A673 (cell line): ENCODE data around the gene PHACTR3.

ENCODE experiments used
- EZH2 ChIP-seq: fragments of 200-600 bp; sonication (generic); IDR thresholded peaks from 2 replicates; pipeline ENCODE4 v1.6.1; 2017; ENCODE audit warnings: borderline replicate concordance, low read depth, mild to moderate bottlenecking, mixed read lengths, antibody characterized with exemption, low read length; ENCODE audit not compliant: poor library complexity, severe bottlenecking
- TF ChIP-seq, protein P1 (sequence below): fragments of 300-800, 200-600 bp; sonication (generic); conservative IDR thresholded peaks from 2 replicates; pipeline ENCODE4 v1.5.1; 2017; ENCODE audit warnings: low read depth, mild to moderate bottlenecking, antibody characterized with exemption, low read length, moderate library complexity, mixed read lengths

DNA sequence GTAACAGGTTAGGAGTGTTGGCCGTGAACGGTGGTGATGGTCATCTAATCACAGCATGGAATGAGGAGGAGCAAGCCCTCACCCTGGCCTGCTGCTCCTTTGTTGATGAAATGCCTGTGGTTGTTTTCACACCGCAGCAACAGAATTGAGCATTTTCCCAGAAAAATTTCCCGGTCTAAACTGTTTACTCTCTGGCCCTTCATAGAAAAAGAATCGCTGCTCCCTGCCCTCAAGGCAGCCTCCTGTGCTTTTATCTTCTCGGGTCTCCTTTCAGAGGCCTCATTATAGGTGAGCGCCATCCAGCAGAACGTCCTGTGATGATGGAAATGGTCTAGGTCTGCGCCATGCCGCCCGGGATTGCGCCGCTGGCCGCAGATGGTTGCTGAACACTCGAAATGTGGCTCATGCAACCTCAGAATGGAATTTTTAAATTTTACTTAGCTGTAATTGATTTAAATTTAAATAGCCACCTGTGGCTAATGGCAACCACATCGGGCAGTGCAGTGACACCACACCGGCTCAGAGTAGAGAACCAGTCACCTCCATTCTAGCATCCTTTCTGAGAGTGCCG lies 30.2 kb downstream of the PHACTR3 start:
- no peak for TF ChIP-seq EZH2
- TF ChIP-seq, protein P1, sequence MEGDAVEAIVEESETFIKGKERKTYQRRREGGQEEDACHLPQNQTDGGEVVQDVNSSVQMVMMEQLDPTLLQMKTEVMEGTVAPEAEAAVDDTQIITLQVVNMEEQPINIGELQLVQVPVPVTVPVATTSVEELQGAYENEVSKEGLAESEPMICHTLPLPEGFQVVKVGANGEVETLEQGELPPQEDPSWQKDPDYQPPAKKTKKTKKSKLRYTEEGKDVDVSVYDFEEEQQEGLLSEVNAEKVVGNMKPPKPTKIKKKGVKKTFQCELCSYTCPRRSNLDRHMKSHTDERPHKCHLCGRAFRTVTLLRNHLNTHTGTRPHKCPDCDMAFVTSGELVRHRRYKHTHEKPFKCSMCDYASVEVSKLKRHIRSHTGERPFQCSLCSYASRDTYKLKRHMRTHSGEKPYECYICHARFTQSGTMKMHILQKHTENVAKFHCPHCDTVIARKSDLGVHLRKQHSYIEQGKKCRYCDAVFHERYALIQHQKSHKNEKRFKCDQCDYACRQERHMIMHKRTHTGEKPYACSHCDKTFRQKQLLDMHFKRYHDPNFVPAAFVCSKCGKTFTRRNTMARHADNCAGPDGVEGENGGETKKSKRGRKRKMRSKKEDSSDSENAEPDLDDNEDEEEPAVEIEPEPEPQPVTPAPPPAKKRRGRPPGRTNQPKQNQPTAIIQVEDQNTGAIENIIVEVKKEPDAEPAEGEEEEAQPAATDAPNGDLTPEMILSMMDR, result no peak
